Epithelial cell of esophagus (primary cell): ENCODE measurements around the gene RAB3B.

Source experiments
- DNase-seq: peaks from one replicate; pipeline ENCODE4 v3.0.0; 2010; ENCODE audit warnings: low read depth
- H3K4me3 ChIP-seq: 2 replicates; pipeline ENCODE4 v1.5.1; 2011; ENCODE audit warnings: mild to moderate bottlenecking, low read length, control low read depth
- CTCF ChIP-seq: IDR thresholded peaks from 2 replicates; pipeline ENCODE4 v1.5.1; 2011; ENCODE audit warnings: low read depth, mild to moderate bottlenecking, low read length, control low read depth, inconsistent platforms; ENCODE audit not compliant: insufficient read depth; ENCODE audit errors: missing control alignments

Gene RAB3B

GRCh38 chr1:51954783-51955182 lies 35.7 kb downstream of the RAB3B start:
- TF ChIP-seq CTCF: no peak
- DNase-seq: no peak
- H3K4me3 ChIP-seq: no peak overlapping the region

GRCh38 chr1:51953079-51953478 lies 37.4 kb downstream of the RAB3B start:
- no peak overlapping the region for H3K4me3 ChIP-seq
- no peak for DNase-seq
- no peak for TF ChIP-seq CTCF

- no peak overlapping the region for H3K4me3 ChIP-seq
- TF ChIP-seq CTCF: no peak
- no peak for DNase-seq
Observed at GRCh38 chr1:51952638-51953037, 37.9 kb downstream of the RAB3B start.

GRCh38 chr1:51950701-51951100 lies 39.8 kb downstream of the RAB3B start:
- TF ChIP-seq CTCF: no peak
- no peak overlapping the region for H3K4me3 ChIP-seq
- no peak for DNase-seq

GRCh38 chr1:51949014-51949702 lies 41.3 kb downstream of the RAB3B start:
- no peak for DNase-seq
- no peak for TF ChIP-seq CTCF
- H3K4me3 ChIP-seq: no peak overlapping the region

GRCh38 chr1:51948491-51948915 lies 42.0 kb downstream of the RAB3B start:
- peak; percentile 78 for DNase-seq
- TF ChIP-seq CTCF: no peak
- H3K4me3 ChIP-seq: no peak overlapping the region

GRCh38 chr1:51946300-51946699 lies 44.2 kb downstream of the RAB3B start:
- H3K4me3 ChIP-seq: no peak overlapping the region
- DNase-seq: peak; percentile 34
- no peak for TF ChIP-seq CTCF
